ENCODE data around the gene KRTAP5-10.
"Not testable (repeated sequence)": the region's sequence is repeated elsewhere in the genome, so short reads cannot be mapped to it uniquely, and the experiment has no call there.

DNA sequence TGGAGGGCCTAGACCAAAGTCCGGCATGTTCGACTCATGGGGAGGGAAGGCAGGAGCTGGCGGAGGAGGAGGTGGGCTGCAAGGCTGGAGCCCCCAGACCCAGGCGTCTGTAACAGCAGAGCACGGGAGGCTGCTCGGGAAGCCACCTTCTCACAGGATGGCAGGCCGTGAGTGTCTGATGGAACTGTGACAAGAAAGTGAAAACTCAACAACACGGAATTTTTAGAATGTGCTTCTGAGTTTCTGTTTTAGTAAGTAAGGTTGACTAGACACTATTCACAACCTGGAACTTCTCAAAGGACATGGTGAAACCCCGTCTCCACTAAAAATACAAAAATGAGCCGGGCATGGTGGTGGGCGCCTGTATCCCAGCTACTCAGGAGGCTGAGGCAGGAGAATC is 25.4 kb upstream of the KRTAP5-10 start:
- TF ChIP-seq, protein P1, sequence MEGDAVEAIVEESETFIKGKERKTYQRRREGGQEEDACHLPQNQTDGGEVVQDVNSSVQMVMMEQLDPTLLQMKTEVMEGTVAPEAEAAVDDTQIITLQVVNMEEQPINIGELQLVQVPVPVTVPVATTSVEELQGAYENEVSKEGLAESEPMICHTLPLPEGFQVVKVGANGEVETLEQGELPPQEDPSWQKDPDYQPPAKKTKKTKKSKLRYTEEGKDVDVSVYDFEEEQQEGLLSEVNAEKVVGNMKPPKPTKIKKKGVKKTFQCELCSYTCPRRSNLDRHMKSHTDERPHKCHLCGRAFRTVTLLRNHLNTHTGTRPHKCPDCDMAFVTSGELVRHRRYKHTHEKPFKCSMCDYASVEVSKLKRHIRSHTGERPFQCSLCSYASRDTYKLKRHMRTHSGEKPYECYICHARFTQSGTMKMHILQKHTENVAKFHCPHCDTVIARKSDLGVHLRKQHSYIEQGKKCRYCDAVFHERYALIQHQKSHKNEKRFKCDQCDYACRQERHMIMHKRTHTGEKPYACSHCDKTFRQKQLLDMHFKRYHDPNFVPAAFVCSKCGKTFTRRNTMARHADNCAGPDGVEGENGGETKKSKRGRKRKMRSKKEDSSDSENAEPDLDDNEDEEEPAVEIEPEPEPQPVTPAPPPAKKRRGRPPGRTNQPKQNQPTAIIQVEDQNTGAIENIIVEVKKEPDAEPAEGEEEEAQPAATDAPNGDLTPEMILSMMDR (IDR thresholded peaks at IDR 0.05; ENCODE audit: low read length): not testable (repeated sequence)
- TF ChIP-seq EZH2 (optimal IDR thresholded peaks at IDR 0.05; ENCODE audit: low read depth, low read length); EZH2phosphoT487 (IDR thresholded peaks at IDR 0.05; ENCODE audit: low read length): not testable (repeated sequence)

Measured in MM.1S (cell line).